Measurements from ENCODE around the gene TCFL5. TPM values are rescaled to one million over a fixed set of nuclear protein-coding genes. Genes with fewer than 3 reads are reported as not detected.

Gene TCFL5
- polyA plus RNA-seq, 1 donor: 7.6 TPM

DNA sequence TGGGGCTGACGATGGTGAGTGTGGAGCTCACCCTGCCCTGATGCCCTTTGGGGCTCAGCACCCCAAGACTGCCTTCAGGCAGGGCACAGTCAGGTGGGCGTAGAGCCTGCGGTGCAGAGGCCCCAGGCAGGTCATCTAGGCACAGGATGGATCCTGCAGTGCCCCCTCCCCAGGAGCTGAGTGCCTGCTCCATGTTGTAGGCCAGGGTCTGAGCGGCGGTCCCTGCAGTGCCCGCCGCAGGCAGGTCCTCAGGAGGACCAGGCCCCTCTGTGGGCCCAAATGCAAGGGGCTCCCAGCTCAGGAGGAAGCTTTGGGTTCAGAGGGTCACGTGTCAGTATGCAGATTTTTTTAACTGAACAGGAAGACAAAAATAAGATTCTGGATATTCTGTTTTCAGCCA lies 62.6 kb downstream of the TCFL5 start:
- no peak for DNase-seq (ENCODE audit: low read depth)

DNA sequence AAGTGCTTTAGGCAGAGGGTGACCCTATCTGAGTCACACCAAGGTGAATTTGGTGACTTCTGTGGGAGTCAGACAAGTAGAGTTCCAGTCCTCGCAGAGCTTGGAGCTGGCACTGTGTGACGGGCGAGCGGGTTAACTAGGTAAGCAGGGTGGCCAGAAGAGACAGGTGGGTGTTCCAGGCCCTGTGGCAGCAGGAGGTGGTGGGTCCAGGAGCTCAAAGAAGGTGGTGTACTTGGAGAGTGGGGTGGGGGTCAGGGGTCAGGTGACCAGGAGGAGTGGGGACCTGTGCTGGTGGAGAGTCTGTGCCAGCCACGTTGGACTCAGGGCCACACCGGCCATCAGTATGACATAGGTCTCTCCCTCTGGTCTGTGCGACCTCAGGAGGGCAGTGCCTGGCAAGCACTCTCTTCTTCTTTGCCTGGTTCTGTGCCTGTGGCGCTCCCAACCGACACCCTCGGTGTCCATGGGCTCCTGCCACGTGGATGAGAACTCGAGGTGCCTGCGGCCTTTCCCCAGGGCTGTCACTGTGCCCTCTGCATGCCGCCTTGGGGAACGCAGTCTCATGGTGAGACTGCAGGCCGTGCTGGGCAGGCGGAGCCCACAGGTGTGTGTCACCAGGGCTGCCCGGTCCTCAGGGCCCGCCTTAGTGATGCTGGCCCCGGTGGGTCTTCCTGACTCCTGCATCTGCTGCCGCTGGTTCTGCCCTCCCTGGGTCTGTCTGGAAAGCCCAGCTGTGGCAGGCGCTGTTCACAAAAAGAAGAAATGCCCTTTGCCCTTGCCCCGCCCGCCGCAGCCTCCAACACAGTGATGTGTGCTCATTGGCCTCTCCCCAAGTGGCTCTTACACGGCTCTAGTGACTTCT lies 63.7 kb downstream of the TCFL5 start:
- no peak for DNase-seq (ENCODE audit: low read depth)

- no peak for DNase-seq (ENCODE audit: low read depth)
These were observed 64.7 kb downstream of the TCFL5 start for GRCh38 chr20:62796699-62797491.

GRCh38 chr20:62795023-62795761 lies 66.4 kb downstream of the TCFL5 start:
- DNase-seq (ENCODE audit: low read depth): no peak

GRCh38 chr20:62794007-62794724 lies 67.5 kb downstream of the TCFL5 start:
- peak; percentile 87 for DNase-seq (ENCODE audit: low read depth)

DNA sequence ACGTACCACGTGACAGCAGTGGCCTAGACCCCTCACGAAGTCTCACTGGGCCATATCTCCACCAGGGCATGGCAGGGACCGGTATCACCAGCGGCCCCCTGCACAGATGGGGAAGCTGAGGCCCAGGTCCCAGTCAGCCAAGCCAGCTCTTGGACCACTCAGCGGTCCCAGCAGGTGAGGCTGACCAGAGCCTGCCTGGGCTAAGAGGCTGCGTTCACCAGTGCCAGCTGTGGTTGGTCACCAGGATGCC lies 67.9 kb downstream of the TCFL5 start:
- DNase-seq (ENCODE audit: low read depth): no peak

DNA sequence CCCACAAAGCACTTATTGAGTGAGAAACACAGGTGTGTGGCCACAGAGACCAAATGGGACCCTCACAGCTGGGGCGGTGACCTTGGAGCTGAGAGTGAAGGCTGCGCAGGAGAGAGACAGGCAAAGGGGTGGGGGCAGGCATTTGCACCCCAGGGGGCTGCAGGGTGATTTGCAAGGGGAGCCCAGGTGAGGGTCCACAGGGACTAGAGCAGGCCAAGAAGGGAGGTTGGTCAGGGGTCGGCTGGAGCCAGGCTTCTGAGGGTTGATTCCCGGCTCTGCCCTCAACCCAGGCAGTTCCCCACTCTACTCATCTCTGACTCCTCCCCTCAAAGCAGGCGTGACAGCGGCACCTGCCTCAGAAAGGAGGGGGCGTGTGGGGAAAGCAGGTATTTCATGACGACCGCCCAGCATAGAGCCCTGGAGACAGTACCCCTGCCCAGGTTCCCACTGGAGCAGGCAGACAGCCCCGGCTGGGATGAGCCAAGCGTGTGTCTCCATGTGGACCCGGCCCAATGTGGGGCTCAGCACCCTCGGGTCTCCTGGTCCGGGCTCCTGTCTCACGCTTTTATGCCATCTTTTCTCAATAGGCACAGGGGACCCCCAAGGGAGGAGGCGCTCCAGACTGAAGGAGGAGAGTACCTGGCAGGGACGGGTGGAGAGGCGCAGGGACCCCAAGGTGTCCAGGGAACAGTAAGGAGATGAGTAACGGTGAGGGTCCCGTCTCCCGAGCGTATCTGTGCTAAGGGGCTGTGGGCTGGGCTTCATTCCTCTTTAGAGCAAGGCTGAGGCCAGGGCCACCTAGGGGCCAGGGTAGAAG lies 68.5 kb downstream of the TCFL5 start:
- DNase-seq (ENCODE audit: low read depth): no peak

DNA sequence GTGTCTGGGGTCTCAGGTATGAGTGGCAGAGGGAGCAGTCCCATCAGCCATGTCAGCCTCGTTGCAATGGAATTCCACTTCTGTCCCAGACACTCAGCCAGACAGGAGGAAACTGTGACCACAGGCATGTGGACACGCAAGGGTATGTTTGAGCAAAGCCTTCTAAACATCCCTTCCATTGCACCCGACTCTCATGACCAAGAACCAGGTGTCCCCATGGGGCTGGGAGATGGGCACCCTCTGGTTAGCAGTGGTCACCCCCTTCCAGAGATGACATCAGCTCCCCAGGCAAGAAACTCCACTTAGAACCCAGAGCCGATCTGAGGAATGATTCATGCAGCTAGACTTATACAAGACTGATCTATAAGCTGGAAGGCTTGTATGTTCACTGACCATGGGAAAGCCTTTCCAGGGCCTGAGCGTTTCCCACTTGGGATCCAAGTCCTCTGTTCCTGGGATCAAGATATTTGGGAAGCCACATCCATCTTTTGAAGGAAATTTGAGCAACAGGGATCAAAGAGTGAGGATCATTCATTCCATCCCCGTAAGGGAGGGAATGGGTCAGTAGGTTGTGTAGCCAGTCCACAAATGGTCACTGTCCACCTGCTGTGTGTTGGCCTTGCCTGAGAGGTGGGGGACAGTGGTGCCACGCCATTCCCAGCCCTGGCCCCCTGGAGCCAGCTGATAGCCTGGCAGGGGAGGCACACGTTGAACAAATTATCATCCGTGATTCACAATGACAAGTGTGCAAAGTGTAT lies 69.3 kb downstream of the TCFL5 start:
- DNase-seq (ENCODE audit: low read depth): no peak

DNA sequence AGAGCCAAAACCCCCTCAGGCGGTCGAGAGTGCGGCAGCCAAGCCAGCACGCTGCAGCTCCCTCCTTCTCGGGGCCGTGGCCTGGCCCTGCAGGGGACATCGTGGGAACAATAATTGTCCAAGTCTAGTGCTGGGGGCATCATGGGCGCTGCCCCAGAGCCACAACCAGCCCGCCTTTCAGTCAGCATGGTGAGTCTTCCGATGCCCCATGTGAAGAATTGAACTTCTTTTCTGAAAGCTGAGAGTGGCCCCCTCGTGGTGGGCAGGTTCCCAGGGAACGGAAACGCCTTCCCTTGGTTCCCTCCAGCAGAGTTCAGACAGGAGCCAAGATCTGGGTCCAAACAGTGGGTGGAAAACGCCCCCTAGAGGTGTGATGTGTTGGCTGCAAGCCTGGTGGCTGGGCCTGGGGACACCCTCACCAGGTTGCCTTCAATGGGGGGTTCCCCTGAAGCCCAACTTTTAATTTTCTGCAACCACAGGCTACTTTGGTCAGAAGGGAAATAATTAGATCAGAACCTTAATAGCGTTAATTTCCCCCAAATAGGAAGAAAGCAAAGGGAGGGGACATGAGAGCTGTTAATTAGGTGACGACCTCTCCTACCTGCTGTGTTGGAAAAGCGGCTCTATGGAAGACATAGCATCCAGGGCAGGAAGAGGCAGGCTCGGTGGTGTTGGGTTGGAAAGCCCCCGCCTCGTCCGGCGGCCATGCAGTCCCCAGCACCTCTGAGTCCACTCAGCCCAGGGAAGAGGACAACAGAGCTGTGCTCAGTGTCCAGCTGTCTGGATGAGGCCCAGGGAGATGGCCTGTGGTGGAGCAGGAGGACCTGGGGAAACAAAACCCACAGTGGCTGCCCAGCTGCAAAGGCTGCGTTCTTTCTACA lies 70.1 kb downstream of the TCFL5 start:
- DNase-seq (ENCODE audit: low read depth): peak; percentile 71

Other genes starting within 250 kb of the TCFL5 start
- 0.30 TPM for gene SLCO4A1, start 219.3 kb downstream of the TCFL5 start, polyA plus RNA-seq (ENCODE audit: insufficient read length)
- 0.10 TPM for gene NTSR1, start 153.0 kb downstream of the TCFL5 start, polyA plus RNA-seq (ENCODE audit: insufficient read length)
- 9.7 TPM for gene MRGBP, start 65.3 kb downstream of the TCFL5 start, polyA plus RNA-seq (ENCODE audit: insufficient read length)
- 14.7 TPM for gene OGFR, start 57.0 kb downstream of the TCFL5 start, polyA plus RNA-seq (ENCODE audit: insufficient read length)
- 6.1 TPM for gene COL9A3, start 44.8 kb downstream of the TCFL5 start, polyA plus RNA-seq (ENCODE audit: insufficient read length)
- gene DIDO1, start 64.7 kb upstream of the TCFL5 start, polyA plus RNA-seq (ENCODE audit: insufficient read length): 33.3 TPM
- gene GID8, start 76.3 kb upstream of the TCFL5 start, polyA plus RNA-seq (ENCODE audit: insufficient read length): 29.0 TPM
- gene SLC17A9, start 90.9 kb upstream of the TCFL5 start, polyA plus RNA-seq (ENCODE audit: insufficient read length): 0.54 TPM
- not detected for gene BHLHE23, start 145.1 kb upstream of the TCFL5 start, polyA plus RNA-seq (ENCODE audit: insufficient read length)